H1 (cell line): ENCODE measurements around the gene ATP10D. TPM values are rescaled to one million over a fixed set of nuclear protein-coding genes. Genes with fewer than 3 reads are reported as not detected.
"Not testable (repeated sequence)": the region's sequence is repeated elsewhere in the genome, so short reads cannot be mapped to it uniquely, and the experiment has no call there.

Source experiments
- CTCF ChIA-PET: fragments of 300-600 bp; sonication (Branson Sonifier 250); formaldehyde crosslinking; loops from one replicate; lab custom pipeline; 2021; ENCODE audit not compliant: partially characterized antibody; lab: Charles Lee
- POLR2A ChIA-PET: fragments of 300-600 bp; sonication (Branson Sonifier 250); formaldehyde crosslinking; loops from one replicate; lab custom pipeline; 2021; ENCODE audit warnings: inconsistent platforms; ENCODE audit not compliant: partially characterized antibody; lab: Charles Lee
- DNase-seq, 2 experiments: peaks; one replicate each; pipeline versions ENCODE4 v3.0.0 to v3.0.0-alpha.2; 2010 to 2022; ENCODE audit warnings: low spot score in 2 of 2, low read depth in 1 of 2, mixed read lengths in 1 of 2
- FAIRE-seq: peaks from 2 replicates; lab custom pipeline; 2011; peaks lifted over from hg19 to GRCh38; lab: Jason Lieb, UNC
- H2AFZ ChIP-seq: 2 replicates; pipeline ENCODE4 v1.8.1; 2012; ENCODE audit warnings: low read length, inconsistent platforms
- H2AK5ac ChIP-seq: 2 replicates; pipeline ENCODE4 v1.6.1; 2013; ENCODE audit warnings: low read depth, low read length
- H2BK120ac ChIP-seq: replicated peaks from 2 replicates; pipeline ENCODE3; 2013; ENCODE audit warnings: low read depth, low read length, inconsistent platforms
- H2BK12ac ChIP-seq: 2 replicates; pipeline ENCODE4 v1.6.1; 2013; ENCODE audit warnings: low read depth, low read length
- H2BK15ac ChIP-seq: 2 replicates; pipeline ENCODE4 v1.6.1; 2013; ENCODE audit warnings: low read length
- H2BK20ac ChIP-seq: 2 replicates; pipeline ENCODE4 v1.6.1; 2013; ENCODE audit warnings: low read length
- H2BK5ac ChIP-seq: 2 replicates; pipeline ENCODE4 v1.6.1; 2013; ENCODE audit warnings: low read depth, low read length
- H3K14ac ChIP-seq: 2 replicates; pipeline ENCODE4 v1.6.1; 2013; ENCODE audit warnings: inconsistent platforms; ENCODE audit not compliant: insufficient read length
- H3K18ac ChIP-seq: 2 replicates; pipeline ENCODE4 v1.6.1; 2013; ENCODE audit warnings: low read length; ENCODE audit errors: extremely low read depth
- H3K23ac ChIP-seq: 2 replicates; pipeline ENCODE4 v1.6.1; 2013; ENCODE audit warnings: inconsistent platforms; ENCODE audit not compliant: insufficient read length
- H3K23me2 ChIP-seq: 2 replicates; pipeline ENCODE4 v1.6.1; 2013; ENCODE audit warnings: low read depth, low read length
- H3K27ac ChIP-seq: 2 replicates; pipeline ENCODE4 v1.6.1; 2011; ENCODE audit warnings: low read depth, low read length, inconsistent platforms
- H3K27me3 ChIP-seq, 4 experiments: replicated peaks in 1 of 4; 1 replicate in 1 of 4; 2 replicates in 3 of 4; pipeline versions ENCODE4 v1.6.1 to v1.8.1; 2011 to 2013; ENCODE audit warnings: low read length in 3 of 4, mild to moderate bottlenecking in 3 of 4, inconsistent platforms in 2 of 4, mixed read lengths in 2 of 4, moderate library complexity in 1 of 4; ENCODE audit not compliant: control insufficient read depth in 3 of 4, insufficient read depth in 3 of 4; ENCODE audit errors: extremely low read depth in 1 of 4
- H3K36me3 ChIP-seq, 4 experiments: 2 replicates each; pipeline versions ENCODE4 v1.6.1 to v1.8.1; 2011 to 2013; ENCODE audit warnings: mild to moderate bottlenecking in 4 of 4, low read length in 3 of 4, moderate library complexity in 2 of 4, control low read depth in 1 of 4, inconsistent platforms in 1 of 4; ENCODE audit not compliant: insufficient read depth in 4 of 4, control insufficient read depth in 2 of 4
- H3K4ac ChIP-seq: replicated peaks from 2 replicates; pipeline ENCODE3; 2013; ENCODE audit warnings: low read length, low read depth, mixed read lengths, inconsistent platforms; ENCODE audit not compliant: insufficient read length
- H3K4me1 ChIP-seq, 4 experiments: replicated peaks in 1 of 4; 1 replicate in 1 of 4; 2 replicates in 3 of 4; pipeline versions ENCODE4 v1.6.1 to v1.8.1; 2011 to 2013; ENCODE audit warnings: low read length in 3 of 4, inconsistent platforms in 2 of 4, mixed read lengths in 1 of 4; ENCODE audit not compliant: insufficient read depth in 4 of 4, control insufficient read depth in 3 of 4
- H3K4me2 ChIP-seq, 2 experiments: 2 replicates each; pipeline versions ENCODE4 v1.6.1 to v1.8.1; 2011 to 2013; ENCODE audit warnings: low read depth in 2 of 2, low read length in 2 of 2, control low read depth in 1 of 2, inconsistent platforms in 1 of 2, mild to moderate bottlenecking in 1 of 2; ENCODE audit not compliant: insufficient read depth in 1 of 2
- H3K4me3 ChIP-seq, 4 experiments: fragments of 200-600, 300-600 bp in 1 of 4; sonication (generic), shearing (Covaris generic), sonication (Bioruptor Twin) in 1 of 4; 2 replicates each; pipeline versions ENCODE4 v1.5.1 to v1.8.1; 2011 to 2016; ENCODE audit warnings: low read length in 4 of 4, low read depth in 3 of 4, control low read depth in 2 of 4, inconsistent platforms in 2 of 4, mild to moderate bottlenecking in 2 of 4, mixed read lengths in 1 of 4, moderate library complexity in 1 of 4; ENCODE audit not compliant: insufficient read depth in 2 of 4; ENCODE audit errors: extremely low read depth in 1 of 4
- H3K56ac ChIP-seq: replicated peaks from 2 replicates; pipeline ENCODE3; 2013; ENCODE audit warnings: low read depth, mild to moderate bottlenecking, mixed read lengths, low read length, inconsistent platforms; ENCODE audit not compliant: insufficient read length
- H3K79me1 ChIP-seq: 2 replicates; pipeline ENCODE4 v1.6.1; 2013; ENCODE audit warnings: low read depth, low read length, control low read depth
- H3K79me2 ChIP-seq, 2 experiments: 2 replicates each; pipeline versions ENCODE4 v1.6.1 to v1.8.1; 2012 to 2013; ENCODE audit warnings: low read length in 2 of 2, mild to moderate bottlenecking in 2 of 2, inconsistent platforms in 1 of 2; ENCODE audit not compliant: insufficient read depth in 2 of 2, control insufficient read depth in 1 of 2
- H3K9ac ChIP-seq, 4 experiments: replicated peaks in 1 of 4; 1 replicate in 1 of 4; 2 replicates in 3 of 4; pipeline versions ENCODE4 v1.6.1 to v1.8.1; 2011 to 2013; ENCODE audit warnings: low read depth in 3 of 4, low read length in 3 of 4, control low read depth in 2 of 4, mild to moderate bottlenecking in 2 of 4, moderate library complexity in 2 of 4, inconsistent platforms in 1 of 4; ENCODE audit errors: extremely low read depth in 1 of 4
- H3K9me3 ChIP-seq, 2 experiments: 2 replicates each; pipeline versions ENCODE4 v1.6.1 to v1.8.1; 2012 to 2013; ENCODE audit warnings: mild to moderate bottlenecking in 2 of 2, moderate library complexity in 2 of 2, control low read depth in 1 of 2, inconsistent platforms in 1 of 2, low read depth in 1 of 2, low read length in 1 of 2, mixed read lengths in 1 of 2; ENCODE audit not compliant: insufficient read depth in 2 of 2
- H4K20me1 ChIP-seq, 2 experiments: replicated peaks in 1 of 2; 2 replicates each; pipeline versions ENCODE3 to v1.8.1; 2011 to 2013; ENCODE audit warnings: inconsistent platforms in 2 of 2, low read length in 2 of 2, mild to moderate bottlenecking in 1 of 2; ENCODE audit not compliant: insufficient read depth in 2 of 2, control insufficient read depth in 1 of 2
- H4K5ac ChIP-seq: 2 replicates; pipeline ENCODE4 v1.6.1; 2013; ENCODE audit warnings: low read length, low read depth, mixed read lengths, inconsistent platforms; ENCODE audit not compliant: insufficient read length
- H4K8ac ChIP-seq: 2 replicates; pipeline ENCODE4 v1.8.0; 2013; ENCODE audit warnings: mild to moderate bottlenecking, moderate library complexity, low read length, inconsistent platforms; ENCODE audit not compliant: insufficient read depth; ENCODE audit errors: extremely low read depth
- H4K91ac ChIP-seq: replicated peaks from 2 replicates; pipeline ENCODE3; 2013; ENCODE audit warnings: low read length, mixed read lengths, inconsistent platforms; ENCODE audit not compliant: insufficient read length
- WGBS, 2 experiments: shearing (Covaris generic) in 1 of 2; methylation state at CpG; one replicate each; pipeline versions ENCODE4 v1.1.6 to v1.1.7; 2013 to 2015; ENCODE audit warnings: low lambda C conversion rate in 2 of 2, mixed read lengths in 2 of 2, inconsistent platforms in 1 of 2, low coverage in 1 of 2, missing lambda C conversion rate in 1 of 2; ENCODE audit not compliant: insufficient replicate concordance in 2 of 2, insufficient coverage in 1 of 2, insufficient read length in 1 of 2; ENCODE audit errors: extremely low coverage in 1 of 2, missing lambda C conversion rate in 1 of 2; 5-methylcytosine and 5-hydroxymethylcytosine counted together
- polyA plus RNA-seq, 7 experiments: library from polyadenylated mRNA; depleted of rRNA in 3 of 7; stranded (reverse) in 5 of 7; unstranded in 2 of 7; fragments of >200 nt in 5 of 7; fragments of 200-250 nt in 2 of 7; gene quantifications; 1 replicate in 5 of 7; 2 replicates in 1 of 7; 4 replicates in 1 of 7; pipeline versions ENCODE4 v1.2.1 to v1.2.3, GENCODE V29; 2011 to 2013; ENCODE audit warnings: missing spikeins in 2 of 7, mixed read lengths in 2 of 7
- total RNA-seq: library from RNA; stranded (reverse); fragmentation: NEBNext Ultra II Directional; extraction: Animal tissue kit (Norgen Biotek cat#: 25700); gene quantifications from 2 replicates; pipeline ENCODE4 v1.2.1, GENCODE V29; 2021

The ATP10D gene
- total and polyA plus RNA-seq, 2 of the 8 experiments (the other 6 are each of a cell fraction or from before 2014, with no cell fraction given), result 2.9 to 5.9 TPM

DNA sequence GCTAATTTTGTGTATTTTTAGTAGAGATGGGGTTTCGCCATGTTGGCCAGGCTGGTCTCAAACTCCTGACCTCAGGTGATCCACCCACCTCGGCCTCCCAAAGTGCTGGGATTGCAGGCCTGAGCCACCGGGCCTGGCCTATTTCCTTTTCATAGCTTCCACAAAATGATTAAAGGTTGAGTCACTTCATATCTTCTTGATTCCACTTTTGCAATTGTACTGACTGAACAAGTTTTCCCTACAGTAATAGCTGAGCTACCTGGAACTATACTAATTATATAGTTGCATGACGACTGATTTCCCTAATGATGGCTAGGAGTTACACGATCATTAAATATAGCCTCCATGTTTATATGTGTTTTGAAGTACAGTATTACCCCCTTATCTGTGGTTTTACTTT, 57.6 kb downstream of the ATP10D start:
- H3K79me2 ChIP-seq, H3K23me2 ChIP-seq, H3K23ac ChIP-seq, H4K91ac ChIP-seq, DNase-seq, H3K27ac ChIP-seq, H3K4me3 ChIP-seq, H2BK12ac ChIP-seq, FAIRE-seq, H3K4me1 ChIP-seq, H2AFZ ChIP-seq, H3K79me1 ChIP-seq, H4K20me1 ChIP-seq, H3K9ac ChIP-seq, H2BK20ac ChIP-seq, H3K18ac ChIP-seq, H2AK5ac ChIP-seq, H4K8ac ChIP-seq, H3K14ac ChIP-seq, H3K36me3 ChIP-seq, H3K56ac ChIP-seq, H2BK15ac ChIP-seq, H3K4ac ChIP-seq, H3K4me2 ChIP-seq, H2BK5ac ChIP-seq, H3K9me3 ChIP-seq, H2BK120ac ChIP-seq, H3K27me3 ChIP-seq, H4K5ac ChIP-seq: not testable (repeated sequence)
- 88% methylated on average over 5 of the region's 5 CpGs; no CpG with 5 or more reads in 1 of the 2 experiments for WGBS, 2 experiments
- POLR2A ChIA-PET, result interaction anchor here (0.5 kb wide), 1 partner anchor 28 kb away, joined by 3 read pairs; no protein-coding TSS in a partner anchor
- CTCF ChIA-PET, result interaction anchor here (1.3 kb wide), 1 partner anchor 21 kb away, joined by 5 read pairs; no protein-coding TSS in a partner anchor
